Naive thymus-derived CD4-positive, alpha-beta T cell (primary cell): ENCODE measurements around the gene HRCT1. TPM values are rescaled to one million over a fixed set of nuclear protein-coding genes. Genes with fewer than 3 reads are reported as not detected.

Source experiments
- ATAC-seq: fragments of 150-1000 bp; cut with Tn5 transposase; 2 replicates; pipeline ENCODE4 v1.10.0; 2021; ENCODE audit warnings: mild to moderate bottlenecking, moderate library complexity
- CTCF ChIA-PET: fragments of 350-600 bp; sonication (Branson Sonifier 250); formaldehyde crosslinking; loops from one replicate; lab custom pipeline; 2021; ENCODE audit warnings: antibody characterized with exemption; lab: Charles Lee
- POLR2A ChIA-PET: fragments of 350-600 bp; sonication (Branson Sonifier 250); formaldehyde crosslinking; loops from one replicate; lab custom pipeline; 2021; ENCODE audit warnings: antibody characterized with exemption, inconsistent platforms; lab: Charles Lee
- DNase-seq, 9 donors: peaks; one replicate each; pipeline versions ENCODE4 v3.0.0 to v3.0.0-alpha.2; 2020 to 2022; ENCODE audit warnings: mixed read lengths in 1 of 9
- H3K27ac ChIP-seq: one replicate; pipeline ENCODE4 v1.7.0; 2013; ENCODE audit warnings: mild to moderate bottlenecking, low read depth, low read length, moderate library complexity
- H3K27me3 ChIP-seq, 2 donors: one replicate each; pipeline ENCODE4 v1.7.0; 2013; ENCODE audit warnings: low read length in 2 of 2, mild to moderate bottlenecking in 2 of 2, moderate library complexity in 2 of 2; ENCODE audit not compliant: control insufficient read depth in 2 of 2, insufficient read depth in 2 of 2
- H3K36me3 ChIP-seq, 3 experiments: 1 replicate in 2 of 3; 2 replicates in 1 of 3; pipeline ENCODE4 v1.7.0; 2013; ENCODE audit warnings: low read length in 3 of 3, mild to moderate bottlenecking in 3 of 3, moderate library complexity in 1 of 3; ENCODE audit not compliant: insufficient read depth in 3 of 3, control insufficient read depth in 2 of 3
- H3K4me1 ChIP-seq, 2 donors: one replicate each; pipeline ENCODE4 v1.7.0; 2013; ENCODE audit warnings: low read length in 2 of 2, mild to moderate bottlenecking in 2 of 2, moderate library complexity in 1 of 2; ENCODE audit not compliant: control insufficient read depth in 2 of 2, insufficient read depth in 2 of 2
- H3K4me3 ChIP-seq: 2 replicates; pipeline ENCODE4 v1.7.0; 2013; ENCODE audit warnings: mild to moderate bottlenecking, low read length
- H3K9me3 ChIP-seq, 3 experiments: 1 replicate in 2 of 3; 2 replicates in 1 of 3; pipeline ENCODE4 v1.7.0; 2013; ENCODE audit warnings: low read length in 3 of 3; ENCODE audit not compliant: control insufficient read depth in 2 of 3
- H3K27ac Mint-ChIP-seq, 9 donors: one replicate each; pipeline ENCODE4 v1.8.0; 2020 to 2022; ENCODE audit warnings: mixed read lengths in 9 of 9, mild to moderate bottlenecking in 8 of 9, moderate library complexity in 5 of 9, inconsistent platforms in 2 of 9
- H3K27me3 Mint-ChIP-seq, 5 donors: one replicate each; pipeline ENCODE4 v1.8.0; 2021 to 2022; ENCODE audit warnings: mixed read lengths in 5 of 5, mild to moderate bottlenecking in 1 of 5
- H3K36me3 Mint-ChIP-seq, 5 donors: one replicate each; pipeline ENCODE4 v1.8.0; 2020 to 2022; ENCODE audit warnings: mixed read lengths in 5 of 5, mild to moderate bottlenecking in 3 of 5, inconsistent platforms in 1 of 5
- H3K4me1 Mint-ChIP-seq, 7 donors: one replicate each; pipeline ENCODE4 v1.8.0; 2020 to 2022; ENCODE audit warnings: mixed read lengths in 7 of 7, mild to moderate bottlenecking in 3 of 7, inconsistent platforms in 1 of 7
- H3K4me3 Mint-ChIP-seq, 10 donors: one replicate each; pipeline ENCODE4 v1.8.0; 2020 to 2022; ENCODE audit warnings: mild to moderate bottlenecking in 10 of 10, mixed read lengths in 10 of 10, moderate library complexity in 6 of 10, inconsistent platforms in 2 of 10
- H3K9me3 Mint-ChIP-seq, 11 donors: one replicate each; pipeline ENCODE4 v1.8.0; 2020 to 2022; ENCODE audit warnings: mixed read lengths in 11 of 11, mild to moderate bottlenecking in 4 of 11, inconsistent platforms in 1 of 11, moderate library complexity in 1 of 11
- intact Hi-C, 2 donors: fragments of 100-400 bp; cut with micrococcal nuclease; formaldehyde crosslinking; loops; one replicate each; pipeline ENCODE4 v1.15.1; 2023
- polyA plus RNA-seq, 2 donors: library from polyadenylated mRNA; unstranded; fragments of 300-500 nt; fragmentation: Illumina TruSeq; gene quantifications; one replicate each; pipeline ENCODE4 v1.2.3, GENCODE V29; 2021
- total RNA-seq, 6 experiments: library from RNA in 5 of 6; stranded (reverse) in 5 of 6; gene quantifications; 1 replicate in 5 of 6; 2 replicates in 1 of 6; pipeline ENCODE4 v1.2.3 and lab custom pipeline; 2021 to 2026

Gene HRCT1
- total and polyA plus RNA-seq, 7 experiments from 2014 or later, result not detected

DNA sequence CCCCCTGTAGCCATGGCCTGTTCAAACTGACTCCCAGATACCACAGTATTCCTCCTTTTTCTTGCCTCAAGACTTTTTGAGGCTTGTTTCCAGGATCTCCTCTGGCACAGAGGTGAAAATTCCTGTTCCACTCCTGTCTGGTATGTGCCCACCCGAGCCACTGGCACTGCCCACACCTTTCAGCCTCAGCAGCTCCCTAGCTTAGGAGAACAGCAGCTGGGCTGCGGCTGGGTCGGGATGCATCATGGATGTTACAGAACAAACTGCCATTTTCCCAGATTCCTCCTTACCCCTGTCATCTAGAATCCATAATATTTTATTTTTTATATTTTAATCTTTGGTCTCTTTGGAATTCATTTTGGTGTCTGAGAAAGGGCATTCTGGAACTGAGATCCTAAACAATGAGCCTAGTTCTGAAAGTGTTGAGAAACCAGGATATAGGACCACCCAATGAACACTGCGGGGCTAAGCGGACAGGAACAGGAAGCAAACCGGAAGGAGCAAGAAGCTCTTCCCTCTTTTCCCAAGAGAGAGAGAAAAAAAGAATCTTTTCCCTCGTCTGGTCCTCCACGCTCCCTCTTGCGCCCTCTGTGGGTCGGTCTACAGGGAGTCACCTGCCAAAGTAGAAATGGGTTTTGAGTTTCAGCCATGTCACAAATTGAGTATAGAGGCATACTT, 39.5 kb downstream of the HRCT1 start:
- no peaks in the 10 kb centered on the region for H3K36me3 ChIP-seq

DNA sequence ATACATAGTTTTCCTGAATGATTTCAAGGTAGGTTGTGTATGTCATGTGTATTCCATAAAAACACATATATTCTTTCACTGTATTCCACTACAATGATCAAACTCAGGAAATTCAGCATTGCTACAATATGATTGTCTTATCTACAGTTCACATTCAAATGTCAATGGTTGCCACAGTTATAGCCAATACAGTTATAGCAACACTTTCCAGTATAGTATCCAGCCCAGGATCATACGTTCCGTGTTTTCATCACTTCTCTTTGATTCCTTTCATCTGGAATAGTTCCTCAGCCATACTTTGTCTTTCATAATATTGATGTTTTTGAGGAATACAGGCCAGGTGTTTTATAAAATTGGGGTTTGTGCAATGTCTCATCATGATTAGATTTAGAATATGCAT, 42.4 kb downstream of the HRCT1 start:
- Histone ChIP-seq H3K36me3 (no peaks in the 10 kb centered on the region), H3K27me3 (no peaks in the 10 kb centered on the region), H3K4me1 (peaks cover 0 to 41% of the 10 kb centered on the region in 2 donors), H3K9me3 (no peaks in the 10 kb centered on the region), H3K27ac (no peak overlapping the region), H3K4me3 (no peak overlapping the region)
- ChIA-PET CTCF (no interaction called here), POLR2A (no interaction called here)
- no peaks in the 10 kb centered on the region for H3K36me3 Mint-ChIP-seq
- H3K9me3 Mint-ChIP-seq, result no peaks in the 10 kb centered on the region
- intact Hi-C loops, result no loop called here
- H3K4me1 Mint-ChIP-seq, result peaks cover 7 to 50% (median 42%) of the 10 kb centered on the region in 7 donors
- ATAC-seq (no peak), DNase-seq (no peak)
- H3K4me3 Mint-ChIP-seq, result peak overlapping the region in 4 of 10 donors; percentile 13 to 58 (median 36)
- peaks cover 0 to 19% (median 0%) of the 10 kb centered on the region in 5 donors for H3K27me3 Mint-ChIP-seq
- peak overlapping the region in 2 of 9 donors; percentile 29 to 49 for H3K27ac Mint-ChIP-seq

More for the DNA sequence above, 39.5 kb downstream of the HRCT1 start:
- Mint-ChIP-seq H3K27ac (peak overlapping the region in 8 of 9 donors; percentile 41 to 82 (median 60)), H3K4me3 (peak overlapping the region in 9 of 10 donors; percentile 4 to 70 (median 49)), H3K36me3 (no peaks in the 10 kb centered on the region), H3K9me3 (no peaks in the 10 kb centered on the region), H3K4me1 (peaks cover 19 to 76% (median 72%) of the 10 kb centered on the region in 7 donors), H3K27me3 (peaks cover 0 to 11% (median 0%) of the 10 kb centered on the region in 5 donors)
- Histone ChIP-seq H3K4me1 (peaks cover 9 to 71% of the 10 kb centered on the region in 2 donors), H3K4me3 (no peak overlapping the region), H3K27me3 (no peaks in the 10 kb centered on the region), H3K9me3 (no peaks in the 10 kb centered on the region), H3K27ac (no peak overlapping the region)
- DNase-seq (peak; percentile 34 to 61 (median 55)), ATAC-seq (peak; percentile 86)
- CTCF ChIA-PET, result interaction anchor here (0.6 to 3.9 kb wide), 23 partner anchors 9 to 1536 kb away, joined by 3 to 80 read pairs (median 5); partner anchors contain the start of genes HRCT1 and SPAAR
- POLR2A ChIA-PET, result interaction anchor here (0.5 to 1.2 kb wide), 4 partner anchors 10 to 1310 kb away, joined by 3 to 4 read pairs (median 4); no protein-coding TSS in a partner anchor
- intact Hi-C loops, result loop anchor here (1.0 kb wide), 1 partner anchor 42 kb away; no protein-coding TSS in a partner anchor

DNA sequence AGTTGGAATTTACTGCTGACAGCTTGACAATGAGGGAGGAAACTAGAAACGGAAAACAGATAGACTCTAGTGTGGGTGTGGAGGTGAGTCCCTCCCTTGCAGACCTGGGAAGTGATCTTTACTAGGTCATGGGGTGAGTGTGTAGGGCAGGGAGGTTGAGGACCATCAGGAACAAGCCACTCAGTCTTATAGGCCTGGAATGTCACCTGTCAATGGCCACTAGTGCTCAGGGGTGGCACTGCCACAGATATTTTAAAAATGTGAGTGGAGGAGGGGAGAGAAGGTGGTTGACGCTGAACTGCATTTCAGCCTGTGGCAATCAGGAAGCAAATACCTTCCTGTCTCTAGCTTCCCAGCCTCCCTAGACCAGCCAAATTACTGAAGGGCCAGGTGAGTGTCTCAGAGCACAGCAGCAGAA, 42.9 kb downstream of the HRCT1 start:
- H3K9me3 Mint-ChIP-seq, result no peaks in the 10 kb centered on the region
- H3K27ac Mint-ChIP-seq, result peak overlapping the region in 3 of 9 donors; percentile 29 to 74 (median 49)

DNA sequence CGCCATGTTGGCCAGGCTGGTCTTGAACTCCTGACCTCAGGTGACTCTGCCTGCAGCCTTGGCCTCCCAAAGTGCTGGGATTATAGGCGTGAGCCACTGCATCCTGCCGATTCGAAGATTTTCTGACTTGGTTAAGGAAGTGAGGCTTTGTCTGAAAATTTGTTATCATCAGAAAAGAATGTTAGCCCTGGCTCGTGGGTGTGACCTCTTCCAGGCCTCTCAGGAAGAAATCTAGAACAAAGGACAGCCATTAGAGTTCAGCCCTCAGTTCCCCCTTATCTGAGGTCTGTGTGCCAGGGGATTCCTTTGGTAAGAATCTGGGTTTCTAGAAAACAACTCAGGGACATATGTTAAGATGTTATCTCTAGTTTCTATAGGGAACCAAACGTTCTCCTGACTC, 45.7 kb downstream of the HRCT1 start:
- Mint-ChIP-seq H3K36me3 (no peaks in the 10 kb centered on the region), H3K4me3 (no peak overlapping the region), H3K9me3 (no peaks in the 10 kb centered on the region), H3K27ac (no peak overlapping the region), H3K4me1 (peaks cover 2 to 34% (median 25%) of the 10 kb centered on the region in 7 donors), H3K27me3 (peaks cover 0 to 26% (median 0%) of the 10 kb centered on the region in 5 donors)
- no peak for ATAC-seq
- Histone ChIP-seq H3K27me3 (no peaks in the 10 kb centered on the region), H3K4me1 (peaks cover 0 to 19% of the 10 kb centered on the region in 2 donors), H3K4me3 (no peak overlapping the region), H3K36me3 (no peaks in the 10 kb centered on the region), H3K9me3 (no peaks in the 10 kb centered on the region), H3K27ac (no peak overlapping the region)
- DNase-seq, result no peak
- CTCF ChIA-PET, result interaction anchor here (0.6 to 2.4 kb wide), 4 partner anchors 11 to 161 kb away, joined by 3 to 11 read pairs (median 6); no protein-coding TSS in a partner anchor
- intact Hi-C loops, result no loop called here
- POLR2A ChIA-PET, result interaction anchor here (0.6 to 2.1 kb wide), 3 partner anchors 8 to 11 kb away, joined by 3 to 7 read pairs (median 5); no protein-coding TSS in a partner anchor

More for the DNA sequence above, 42.9 kb downstream of the HRCT1 start:
- H3K9me3 ChIP-seq, result no peaks in the 10 kb centered on the region
- Mint-ChIP-seq H3K36me3 (no peaks in the 10 kb centered on the region), H3K4me1 (peaks cover 7 to 50% (median 39%) of the 10 kb centered on the region in 7 donors), H3K27me3 (peaks cover 0 to 19% (median 0%) of the 10 kb centered on the region in 5 donors), H3K4me3 (peak overlapping the region in 4 of 10 donors; percentile 13 to 58 (median 36))
- ChIA-PET POLR2A (interaction anchor here (0.7 to 1.3 kb wide), 2 partner anchors 8 to 1954 kb away, joined by 4 to 7 read pairs; no protein-coding TSS in a partner anchor), CTCF (no interaction called here)
- no peak for DNase-seq
- no peak overlapping the region for H3K27ac ChIP-seq
- peak; percentile 22 for ATAC-seq
- intact Hi-C loops, result no loop called here
- no peak overlapping the region for H3K4me3 ChIP-seq
- no peaks in the 10 kb centered on the region for H3K36me3 ChIP-seq
- H3K27me3 ChIP-seq, result no peaks in the 10 kb centered on the region
- H3K4me1 ChIP-seq, result peaks cover 0 to 37% of the 10 kb centered on the region in 2 donors

DNA sequence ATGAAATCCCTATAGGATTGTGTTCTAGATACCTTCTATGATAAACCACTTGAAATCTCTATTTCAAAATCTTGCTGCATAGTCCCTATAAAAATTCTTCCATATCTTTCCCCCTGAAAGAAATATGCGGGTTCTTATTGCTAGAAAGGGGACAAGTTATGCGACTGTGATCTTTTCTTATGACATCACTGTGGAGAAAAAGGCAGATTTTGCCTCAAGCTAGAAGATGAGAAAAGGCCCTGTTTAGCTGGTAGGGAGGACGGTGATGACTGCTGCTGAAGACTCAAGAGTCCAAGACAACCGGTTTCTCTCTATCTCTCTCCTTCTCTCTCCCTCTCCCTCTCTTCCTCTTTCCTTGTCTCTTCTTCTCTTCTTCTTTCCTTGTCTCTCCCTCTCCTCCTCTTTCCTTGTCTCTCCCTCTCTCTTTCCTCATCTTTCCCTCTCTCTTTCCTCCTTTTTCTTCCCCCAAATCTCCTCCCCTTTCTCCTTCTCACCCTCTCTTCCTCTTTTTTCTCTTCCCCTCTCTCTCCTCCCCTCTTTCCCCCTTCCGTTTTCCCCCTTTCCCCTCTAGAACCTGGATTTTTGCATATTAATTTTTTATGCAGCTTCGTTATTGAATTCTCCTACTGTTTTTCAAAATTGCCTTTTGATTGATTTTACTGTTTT, 46.7 kb downstream of the HRCT1 start:
- H3K4me1 Mint-ChIP-seq, result peaks cover 2 to 34% (median 25%) of the 10 kb centered on the region in 7 donors
- intact Hi-C loops, result no loop called here
- H3K27me3 ChIP-seq, result no peaks in the 10 kb centered on the region
- DNase-seq, result no peak
- no peak overlapping the region for H3K4me3 Mint-ChIP-seq
- no peaks in the 10 kb centered on the region for H3K36me3 Mint-ChIP-seq
- H3K9me3 Mint-ChIP-seq, result no peaks in the 10 kb centered on the region
- H3K27ac ChIP-seq, result no peak overlapping the region
- ATAC-seq, result no peak
- H3K4me3 ChIP-seq, result no peak overlapping the region
- H3K36me3 ChIP-seq, result no peaks in the 10 kb centered on the region
- peak overlapping the region in 1 of 9 donors; percentile 70 for H3K27ac Mint-ChIP-seq
- ChIA-PET CTCF (interaction anchor here (0.6 to 2.4 kb wide), 6 partner anchors 10 to 162 kb away, joined by 3 to 11 read pairs (median 4); no protein-coding TSS in a partner anchor), POLR2A (interaction anchor here (0.6 to 2.1 kb wide), 4 partner anchors 8 to 24 kb away, joined by 3 to 7 read pairs (median 4); no protein-coding TSS in a partner anchor)
- peaks cover 0 to 19% of the 10 kb centered on the region in 2 donors for H3K4me1 ChIP-seq
- H3K27me3 Mint-ChIP-seq, result peaks cover 0 to 29% (median 0%) of the 10 kb centered on the region in 5 donors
- H3K9me3 ChIP-seq, result no peaks in the 10 kb centered on the region

DNA sequence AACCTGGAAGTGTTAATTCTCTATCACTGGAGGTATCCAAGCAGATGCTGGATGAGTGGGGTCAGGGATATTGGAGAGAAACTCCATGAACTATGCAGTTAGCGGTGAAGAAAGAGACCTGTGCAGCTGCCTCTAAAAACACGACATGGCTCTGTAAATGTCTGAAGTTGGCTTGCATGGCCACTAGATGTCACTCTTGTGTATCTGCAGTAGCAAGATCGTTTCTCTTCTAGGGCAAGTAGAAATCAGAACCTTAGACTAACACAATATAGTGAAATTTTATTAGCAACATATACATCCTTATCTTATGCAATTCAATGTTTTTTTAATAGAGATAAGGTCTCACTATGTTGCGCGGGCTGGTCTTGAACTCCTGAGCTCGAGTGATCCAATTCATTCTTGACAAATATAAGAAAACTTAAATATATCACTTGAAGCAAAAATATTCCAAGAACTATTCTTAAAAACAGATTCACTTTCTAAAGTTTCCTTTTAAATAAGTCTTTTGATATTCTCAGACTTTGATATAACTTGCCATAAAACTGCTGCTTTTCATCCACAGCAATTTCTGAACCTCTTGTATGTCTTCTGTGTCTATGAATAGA, 49.0 kb downstream of the HRCT1 start:
- DNase-seq (peak in 7 of 9 donors; percentile 47 to 74 (median 66)), ATAC-seq (peak; percentile 90)
- Histone ChIP-seq H3K4me3 (no peak overlapping the region), H3K4me1 (no peaks in the 10 kb centered on the region), H3K36me3 (no peaks in the 10 kb centered on the region), H3K9me3 (no peaks in the 10 kb centered on the region), H3K27me3 (no peaks in the 10 kb centered on the region), H3K27ac (no peak overlapping the region)
- peak overlapping the region in 1 of 9 donors; percentile 13 for H3K27ac Mint-ChIP-seq
- intact Hi-C loops, result loop anchor here (1.0 to 5.0 kb wide), 5 partner anchors 52 to 211 kb away; no protein-coding TSS in a partner anchor
- POLR2A ChIA-PET, result no interaction called here
- no peaks in the 10 kb centered on the region for H3K36me3 Mint-ChIP-seq
- peaks cover 0 to 18% (median 8%) of the 10 kb centered on the region in 7 donors for H3K4me1 Mint-ChIP-seq
- H3K4me3 Mint-ChIP-seq, result peak overlapping the region in 1 of 10 donors; percentile 29
- peaks cover 0 to 25% (median 0%) of the 10 kb centered on the region in 5 donors for H3K27me3 Mint-ChIP-seq
- H3K9me3 Mint-ChIP-seq, result no peaks in the 10 kb centered on the region
- CTCF ChIA-PET, result interaction anchor here (0.6 to 4.4 kb wide), 15 partner anchors 9 to 666 kb away, joined by 3 to 41 read pairs (median 4); no protein-coding TSS in a partner anchor
